Measurements from ENCODE around the gene PEX11B. TPM values are rescaled to one million over a fixed set of nuclear protein-coding genes. Genes with fewer than 3 reads are reported as not detected.

PEX11B gene
- polyA plus RNA-seq, 3 donors = 12.0 to 38.2 (median 37.9) TPM

GRCh38 chr1:145942405-145942804 lies 23.9 kb upstream of the PEX11B start:
- H3K4me3 Mint-ChIP-seq = no peak overlapping the region
- peaks cover 9 to 44% of the 10 kb centered on the region in 2 donors for H3K36me3 ChIP-seq (replicated peaks in 1 of 2; ENCODE audit: control insufficient read depth in 1 of 2, insufficient read depth in 2 of 2, low read length in 2 of 2)
- no peak for TF ChIP-seq CTCF (IDR thresholded peaks at IDR 0.05)

GRCh38 chr1:145937436-145937835 lies 18.9 kb upstream of the PEX11B start:
- Histone ChIP-seq H3K4me3 (replicated peaks in 1 of 3; ENCODE audit: low read depth in 2 of 3, low read length in 3 of 3) (no peak overlapping the region), H3K4me2 (replicated peaks; ENCODE audit: extremely low read depth, low read length, poor library complexity, severe bottlenecking) (no peak overlapping the region), H3K27ac (ENCODE audit: low read depth in 1 of 2, low read length in 2 of 2) (no peak overlapping the region), H3K4me1 (ENCODE audit: control insufficient read depth in 1 of 2, insufficient read depth in 2 of 2, low read length in 2 of 2) (peaks cover 3 to 7% of the 10 kb centered on the region in 2 donors), H3K9me3 (replicated peaks in 1 of 2; ENCODE audit: control insufficient read depth in 1 of 2, insufficient read depth in 1 of 2, low read length in 2 of 2) (no peaks in the 10 kb centered on the region), H4K20me1 (ENCODE audit: insufficient read depth, low read length) (no peaks in the 10 kb centered on the region), H3K36me3 (replicated peaks in 1 of 2; ENCODE audit: control insufficient read depth in 1 of 2, insufficient read depth in 2 of 2, low read length in 2 of 2) (peaks cover 22 to 38% of the 10 kb centered on the region in 2 donors), H3K79me2 (ENCODE audit: insufficient read depth, low read length) (no peaks in the 10 kb centered on the region), H2AFZ (ENCODE audit: insufficient read depth, low read depth, low read length, poor library complexity, severe bottlenecking) (no peak overlapping the region), H3K9ac (ENCODE audit: insufficient read depth, low read length, poor library complexity, severe bottlenecking) (no peak overlapping the region), H3K27me3 (ENCODE audit: control insufficient read depth in 2 of 2, insufficient read depth in 2 of 2, low read length in 2 of 2) (no peaks in the 10 kb centered on the region)
- no peak for DNase-seq
- Mint-ChIP-seq H3K27me3 (ENCODE audit: low read depth in 3 of 3) (peaks cover 0 to 3% (median 0%) of the 10 kb centered on the region in 3 donors), H3K9me3 (no peaks in the 10 kb centered on the region), H3K4me1 (peaks cover 10% of the 10 kb centered on the region), H3K36me3 (peaks cover 41 to 66% of the 10 kb centered on the region in 2 donors), H3K4me3 (no peak overlapping the region), H3K27ac (peak overlapping the region in 1 of 7 donors; percentile 72)
- intact Hi-C loops (cut with micrococcal nuclease) = no loop called here
- no peak for TF ChIP-seq CTCF (IDR thresholded peaks at IDR 0.05)
- no CpG with 5 or more reads among the region's 1 CpG for WGBS (ENCODE audit: insufficient coverage)

More at GRCh38 chr1:145942405-145942804, 23.9 kb upstream of the PEX11B start:
- Mint-ChIP-seq H3K27ac (no peak overlapping the region), H3K9me3 (no peaks in the 10 kb centered on the region), H3K4me1 (no peaks in the 10 kb centered on the region), H3K27me3 (ENCODE audit: low read depth in 3 of 3) (peaks cover 0 to 3% (median 0%) of the 10 kb centered on the region in 3 donors), H3K36me3 (peaks cover 41 to 77% of the 10 kb centered on the region in 2 donors)
- no peak overlapping the region for H3K9ac ChIP-seq (ENCODE audit: insufficient read depth, low read length, poor library complexity, severe bottlenecking)
- H3K27ac ChIP-seq (ENCODE audit: low read depth in 1 of 2, low read length in 2 of 2) = no peak overlapping the region
- no peak overlapping the region for H3K4me3 ChIP-seq (replicated peaks in 1 of 3; ENCODE audit: low read depth in 2 of 3, low read length in 3 of 3)
- intact Hi-C loops (cut with micrococcal nuclease) = no loop called here
- no peaks in the 10 kb centered on the region for H3K4me1 ChIP-seq (ENCODE audit: control insufficient read depth in 1 of 2, insufficient read depth in 2 of 2, low read length in 2 of 2)
- H3K27me3 ChIP-seq (ENCODE audit: control insufficient read depth in 2 of 2, insufficient read depth in 2 of 2, low read length in 2 of 2) = no peaks in the 10 kb centered on the region
- no peaks in the 10 kb centered on the region for H3K79me2 ChIP-seq (ENCODE audit: insufficient read depth, low read length)
- no peak overlapping the region for H2AFZ ChIP-seq (ENCODE audit: insufficient read depth, low read depth, low read length, poor library complexity, severe bottlenecking)
- no peaks in the 10 kb centered on the region for H3K9me3 ChIP-seq (replicated peaks in 1 of 2; ENCODE audit: control insufficient read depth in 1 of 2, insufficient read depth in 1 of 2, low read length in 2 of 2)
- H4K20me1 ChIP-seq (ENCODE audit: insufficient read depth, low read length) = no peaks in the 10 kb centered on the region
- 94% methylated on average over 3 of the region's 4 CpGs for WGBS (ENCODE audit: insufficient coverage)
- no peak for DNase-seq
- H3K4me2 ChIP-seq (replicated peaks; ENCODE audit: extremely low read depth, low read length, poor library complexity, severe bottlenecking) = no peak overlapping the region

All from CD14-positive monocyte (primary cell).